Measurements from ENCODE around the gene FAT3.

Gene FAT3

DNA sequence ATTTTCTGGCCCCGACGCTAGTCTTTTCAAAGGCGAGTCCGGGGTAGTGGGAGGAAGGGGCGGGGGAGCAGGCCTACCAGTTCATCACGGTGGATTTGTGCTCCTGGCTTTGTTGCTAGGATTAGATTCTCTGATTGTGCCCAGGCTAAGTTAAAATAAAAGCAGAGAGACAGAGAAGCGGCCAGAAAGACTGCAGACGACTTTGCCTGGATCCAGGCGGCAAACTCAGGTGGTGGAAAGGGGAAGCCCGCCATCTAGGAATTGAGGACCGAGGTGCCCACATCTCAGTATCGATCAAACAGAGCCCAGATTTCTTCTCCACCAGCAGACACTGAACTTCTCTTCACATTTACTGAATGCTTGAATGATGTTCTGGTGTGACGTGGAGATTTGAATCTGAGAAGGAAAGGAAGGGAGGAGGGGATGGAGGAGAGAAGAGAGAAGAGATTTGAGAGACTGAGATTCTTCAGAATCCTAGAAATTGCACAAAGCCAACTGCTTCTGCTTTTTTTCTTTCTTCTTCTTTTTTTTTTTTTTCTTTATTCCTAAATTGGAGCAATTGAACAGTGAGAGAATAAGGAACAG is 2.7 kb downstream of the FAT3 start:
- DNase-seq (ENCODE audit: low read depth in 1 of 2, low spot score in 1 of 2), result no peak

GRCh38 chr11:92227959-92228935 is 3.6 kb downstream of the FAT3 start:
- no peak for DNase-seq (ENCODE audit: low read depth in 1 of 2, low spot score in 1 of 2)

- DNase-seq (ENCODE audit: low read depth in 1 of 2, low spot score in 1 of 2), result no peak
Observed at GRCh38 chr11:92236856-92237255, 12.2 kb downstream of the FAT3 start.

- no peak for DNase-seq (ENCODE audit: low read depth in 1 of 2, low spot score in 1 of 2)
Observed at GRCh38 chr11:92240916-92241315, 16.3 kb downstream of the FAT3 start.

DNA sequence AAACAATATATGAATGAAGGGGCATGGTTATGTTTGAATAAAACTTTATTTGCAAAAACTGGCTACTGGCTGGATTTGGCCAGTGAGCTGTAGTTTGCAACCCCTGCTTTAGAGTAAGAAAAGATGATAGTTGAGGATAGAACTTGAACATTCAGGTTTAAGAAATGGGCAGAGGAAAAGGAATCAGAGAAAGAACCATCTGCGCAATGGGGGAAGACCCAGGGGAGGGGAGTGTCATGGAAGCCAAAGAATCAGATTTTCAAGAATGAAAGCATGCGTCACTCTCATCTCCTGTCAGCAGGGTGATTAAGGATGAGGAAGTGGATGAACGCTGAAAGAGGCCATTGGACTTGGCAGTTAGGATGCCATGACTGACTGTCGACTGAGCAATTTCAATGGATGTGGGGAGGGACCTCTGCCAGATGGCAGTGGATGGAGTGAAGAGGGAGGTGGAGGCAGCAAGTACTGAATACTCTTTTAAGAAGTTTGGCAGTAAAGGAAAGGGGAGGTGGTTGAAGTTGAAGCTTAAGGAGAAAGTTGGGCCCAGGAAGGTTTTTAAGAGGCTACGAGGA is 21.2 kb downstream of the FAT3 start:
- no peak for DNase-seq (ENCODE audit: low read depth in 1 of 2, low spot score in 1 of 2)

- DNase-seq (ENCODE audit: low read depth in 1 of 2, low spot score in 1 of 2), result no peak
Observed at GRCh38 chr11:92246630-92247029, 22.0 kb downstream of the FAT3 start.

GRCh38 chr11:92249156-92249753 is 24.6 kb downstream of the FAT3 start:
- no peak for DNase-seq (ENCODE audit: low read depth in 1 of 2, low spot score in 1 of 2)

GRCh38 chr11:92251980-92252379 is 27.4 kb downstream of the FAT3 start:
- DNase-seq (ENCODE audit: low read depth in 1 of 2, low spot score in 1 of 2), result no peak

DNA sequence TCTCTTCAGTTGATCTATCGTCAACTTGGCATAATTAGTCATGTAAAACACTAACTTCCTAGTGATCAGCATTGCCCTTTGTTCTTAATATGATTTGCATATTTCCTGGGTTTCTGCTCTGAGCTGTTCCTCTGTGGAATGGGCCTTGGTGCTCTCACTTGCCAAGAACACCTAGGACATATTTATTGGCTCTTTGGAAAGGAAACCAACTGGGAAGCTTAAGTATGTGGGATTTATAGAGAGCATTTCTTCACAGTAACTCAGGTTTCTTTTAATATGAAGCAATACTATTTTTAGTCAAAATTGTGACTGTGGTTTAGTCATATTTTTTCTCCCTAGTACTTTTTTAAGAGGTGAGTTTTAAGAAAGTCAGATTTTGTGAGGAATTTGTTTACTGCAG is 28.8 kb downstream of the FAT3 start:
- no peak for DNase-seq (ENCODE audit: low read depth in 1 of 2, low spot score in 1 of 2)

- DNase-seq (ENCODE audit: low read depth in 1 of 2, low spot score in 1 of 2), result no peak
Observed at GRCh38 chr11:92253945-92254344, 29.3 kb downstream of the FAT3 start.

DNA sequence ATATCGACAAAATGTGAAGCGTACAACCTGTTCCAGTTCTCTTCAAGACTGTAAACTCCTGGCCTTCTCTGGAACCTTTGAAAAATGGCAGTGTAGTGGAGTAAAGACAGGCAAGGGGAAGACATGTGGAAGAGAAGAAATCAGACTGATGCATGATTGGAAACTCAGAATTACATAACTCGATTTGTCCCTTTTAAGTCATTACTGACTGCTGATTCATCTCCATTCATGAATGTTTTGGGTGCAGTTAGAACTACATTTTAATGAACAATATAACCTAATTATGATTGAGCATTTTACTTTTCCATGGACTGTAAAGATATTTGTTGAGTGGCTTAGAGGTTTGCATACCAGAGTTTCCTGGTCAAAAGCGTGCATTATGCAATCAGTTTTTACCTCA is 32.9 kb downstream of the FAT3 start:
- no peak for DNase-seq (ENCODE audit: low read depth in 1 of 2, low spot score in 1 of 2)

GRCh38 chr11:92259861-92260260 is 35.2 kb downstream of the FAT3 start:
- no peak for DNase-seq (ENCODE audit: low read depth in 1 of 2, low spot score in 1 of 2)

GRCh38 chr11:92264350-92264749 is 39.7 kb downstream of the FAT3 start:
- DNase-seq (ENCODE audit: low read depth in 1 of 2, low spot score in 1 of 2), result no peak

GRCh38 chr11:92266806-92267205 is 42.2 kb downstream of the FAT3 start:
- no peak for DNase-seq (ENCODE audit: low read depth in 1 of 2, low spot score in 1 of 2)

DNA sequence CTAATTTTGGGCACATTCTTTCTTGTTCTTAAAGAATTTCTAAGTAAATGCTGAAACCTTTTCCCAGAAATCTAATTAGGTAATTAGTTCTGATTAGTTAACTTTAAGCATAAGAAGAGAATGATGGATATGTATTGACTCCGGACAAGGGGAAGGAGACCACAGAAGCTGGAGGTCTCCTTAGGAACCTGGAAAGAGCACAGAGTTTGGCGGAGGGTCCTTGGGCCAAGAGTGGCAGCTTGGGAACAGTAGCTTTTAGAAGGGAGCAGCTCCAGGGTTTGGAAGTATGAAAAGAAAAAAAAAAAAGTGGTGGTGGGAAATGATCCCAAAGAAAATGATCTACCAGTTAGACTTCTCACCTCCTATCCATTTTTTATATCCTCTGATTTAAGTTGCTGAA is 42.7 kb downstream of the FAT3 start:
- DNase-seq (ENCODE audit: low read depth in 1 of 2, low spot score in 1 of 2), result no peak

GRCh38 chr11:92267968-92268367 is 43.4 kb downstream of the FAT3 start:
- no peak for DNase-seq (ENCODE audit: low read depth in 1 of 2, low spot score in 1 of 2)

- no peak for DNase-seq (ENCODE audit: low read depth in 1 of 2, low spot score in 1 of 2)
Observed at GRCh38 chr11:92268546-92268945, 43.9 kb downstream of the FAT3 start.

GRCh38 chr11:92269021-92269420 is 44.4 kb downstream of the FAT3 start:
- DNase-seq (ENCODE audit: low read depth in 1 of 2, low spot score in 1 of 2), result no peak

DNA sequence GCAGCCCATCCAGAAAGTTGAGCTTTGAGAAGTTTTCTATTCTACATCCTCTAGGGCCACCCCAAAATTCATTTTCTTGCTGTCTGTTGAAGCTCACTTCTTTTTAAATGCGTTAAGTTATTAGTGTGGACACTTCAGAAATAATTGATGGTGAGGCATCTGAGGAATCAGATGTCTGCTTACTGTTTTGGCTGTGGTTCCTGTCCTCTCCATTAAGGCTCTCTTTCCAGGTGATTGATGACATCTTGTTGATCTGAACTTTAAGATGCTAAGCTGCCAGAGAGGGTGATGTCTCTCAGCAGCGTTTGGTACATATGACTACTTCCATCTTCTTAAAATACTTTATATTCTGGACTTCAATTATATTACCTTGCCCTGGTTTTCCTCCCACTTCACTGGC is 45.2 kb downstream of the FAT3 start:
- DNase-seq (ENCODE audit: low read depth in 1 of 2, low spot score in 1 of 2), result no peak

DNA sequence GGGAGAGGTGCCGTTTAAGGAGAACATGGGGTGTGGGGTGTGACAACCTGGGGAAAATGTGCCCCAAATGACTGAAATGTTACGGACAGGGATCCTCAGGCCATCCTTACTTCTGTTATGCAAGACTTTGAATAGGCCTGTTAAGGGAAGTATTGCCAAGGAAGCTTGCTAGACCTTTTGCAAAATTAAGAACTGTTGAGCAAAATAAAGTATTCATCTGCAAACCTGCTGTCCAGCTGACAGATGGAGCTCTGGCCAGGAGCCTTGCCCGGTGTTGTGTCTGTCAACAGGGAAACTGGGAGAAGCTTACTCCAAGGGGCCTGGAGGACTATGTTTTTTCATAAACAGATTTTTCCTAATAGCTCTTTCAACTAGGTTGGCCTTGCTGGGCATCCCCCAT is 48.0 kb downstream of the FAT3 start:
- DNase-seq (ENCODE audit: low read depth in 1 of 2, low spot score in 1 of 2), result no peak

All from activated CD4-positive, alpha-beta T cell treated with anti-CD3 and anti-CD28 coated beads, Interleukin-2, amount 50 U/mL, for 24 hours (primary cell).